ENCODE measurements around the gene ALK.

GRCh38 chr2:29582062-29582461, 339.3 kb downstream of the ALK start:
- TF ChIP-seq, protein P1, sequence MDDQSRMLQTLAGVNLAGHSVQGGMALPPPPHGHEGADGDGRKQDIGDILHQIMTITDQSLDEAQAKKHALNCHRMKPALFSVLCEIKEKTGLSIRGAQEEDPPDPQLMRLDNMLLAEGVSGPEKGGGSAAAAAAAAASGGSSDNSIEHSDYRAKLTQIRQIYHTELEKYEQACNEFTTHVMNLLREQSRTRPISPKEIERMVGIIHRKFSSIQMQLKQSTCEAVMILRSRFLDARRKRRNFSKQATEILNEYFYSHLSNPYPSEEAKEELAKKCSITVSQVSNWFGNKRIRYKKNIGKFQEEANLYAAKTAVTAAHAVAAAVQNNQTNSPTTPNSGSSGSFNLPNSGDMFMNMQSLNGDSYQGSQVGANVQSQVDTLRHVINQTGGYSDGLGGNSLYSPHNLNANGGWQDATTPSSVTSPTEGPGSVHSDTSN (IDR thresholded peaks at IDR 0.05): no peak
- no peak for TF ChIP-seq CTCF (IDR thresholded peaks at IDR 0.05)
- TF ChIP-seq MXI1 (IDR thresholded peaks at IDR 0.05; ENCODE audit: low read depth, low read length): no peak
- no peak for TF ChIP-seq TAF1 (IDR thresholded peaks at IDR 0.05; ENCODE audit: borderline replicate concordance, low read depth, low read length)
- no peak for TF ChIP-seq NRF1 (IDR thresholded peaks at IDR 0.05; ENCODE audit: low read depth, low read length)
- no peak for TF ChIP-seq POLR2AphosphoS5 (IDR thresholded peaks at IDR 0.05; ENCODE audit: low read depth, low read length)
- no peak for TF ChIP-seq USF2 (IDR thresholded peaks at IDR 0.05; ENCODE audit: borderline replicate concordance, low read depth, low read length)
